ENCODE results near the gene FOSL1.
A peak's percentile ranks its signal among the peaks of the same experiment; 100 is the strongest.

The FOSL1 gene

DNA sequence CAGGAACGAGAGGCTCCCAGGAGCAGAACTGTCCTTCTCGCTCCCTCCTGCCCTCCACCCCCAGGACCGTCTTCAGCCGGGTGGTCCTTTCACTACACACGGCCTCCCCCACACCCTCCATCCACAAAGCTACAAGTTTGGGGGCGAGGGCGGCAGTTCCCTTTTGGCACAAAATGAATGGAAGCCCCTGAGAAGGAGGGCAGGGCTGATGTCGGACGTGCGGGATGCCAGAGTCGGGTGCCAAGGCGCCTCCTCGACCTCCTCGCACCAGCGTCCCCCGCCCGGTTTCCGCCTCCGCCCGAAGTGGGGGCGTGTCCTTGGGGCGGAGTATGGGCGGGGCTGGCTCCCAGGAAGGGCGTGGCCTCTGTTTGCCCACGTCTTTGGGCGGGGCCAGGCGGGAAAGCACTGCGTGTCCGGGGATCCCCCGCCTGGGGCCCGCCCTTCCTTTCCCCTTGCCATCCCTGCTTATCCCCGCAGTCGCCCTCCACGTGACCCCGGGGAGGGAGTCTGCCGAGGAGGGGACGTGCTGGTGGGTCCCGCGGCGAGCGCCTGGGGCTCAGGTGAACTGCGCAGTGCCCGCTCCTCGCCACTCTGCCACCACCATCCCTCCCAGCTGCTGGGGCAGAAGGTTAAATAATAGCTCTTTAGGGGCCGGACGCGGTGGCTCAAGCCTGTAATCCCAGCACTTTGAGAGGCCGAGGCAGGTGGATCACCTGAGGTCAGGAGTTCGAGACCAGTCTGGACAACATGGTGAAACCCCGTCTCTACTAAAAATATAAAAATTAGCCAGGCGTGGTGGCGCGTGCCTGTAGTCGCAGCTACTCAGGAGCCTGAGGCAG is 26.7 kb downstream of the FOSL1 start:
- DNase-seq: peak; percentile 96
- no peaks in the 10 kb centered on the region for H3K9me3 Mint-ChIP-seq
- peaks cover 51% of the 10 kb centered on the region for H3K4me1 Mint-ChIP-seq
- peak overlapping the region; percentile 85 for H3K4me3 Mint-ChIP-seq
- H3K27me3 Mint-ChIP-seq: peaks cover 34% of the 10 kb centered on the region
- CTCF ChIA-PET: interaction anchor here (1.6 to 2.1 kb wide), 4 partner anchors 11 to 115 kb away, joined by 3 to 16 read pairs (median 7); partner anchors contain the start of genes FIBP and MUS81
- peaks cover 3% of the 10 kb centered on the region for H3K36me3 Mint-ChIP-seq
- peak overlapping the region; percentile 75 for H3K27ac Mint-ChIP-seq

DNA sequence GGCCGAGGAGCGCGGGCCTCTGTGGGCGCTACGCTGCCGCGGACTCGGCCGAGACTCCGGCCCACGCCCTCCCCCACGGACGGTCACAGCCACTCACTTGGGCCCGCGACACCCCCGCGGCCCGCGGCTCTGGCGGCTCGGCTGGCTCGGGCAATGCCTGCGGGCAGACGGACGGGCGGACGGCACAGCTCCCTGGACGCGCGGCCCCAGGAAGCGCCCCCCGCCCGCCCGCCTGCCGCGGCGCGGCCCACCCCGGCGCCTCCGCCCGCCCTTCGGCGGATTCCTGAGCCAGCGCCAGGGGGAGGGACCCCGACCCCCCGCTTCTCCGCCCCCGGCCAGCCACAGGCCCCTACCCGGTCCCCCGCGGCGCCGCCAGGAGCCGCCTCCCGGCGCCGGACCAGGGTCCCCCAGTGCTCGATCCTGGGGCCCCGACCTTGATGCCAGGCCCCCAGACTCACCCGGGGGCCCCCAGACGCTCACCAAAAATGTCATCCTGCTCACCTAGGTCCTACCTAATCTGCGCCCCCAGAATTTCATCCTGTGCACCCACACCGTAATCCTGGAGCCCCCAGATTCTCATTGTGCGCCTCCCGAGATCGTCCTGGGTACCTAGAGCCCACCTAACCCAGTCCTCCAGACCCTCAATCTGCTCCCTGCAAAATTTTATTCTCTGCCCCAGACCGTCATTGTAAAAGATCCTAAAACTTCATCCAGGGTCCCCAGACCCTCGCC is 27.4 kb downstream of the FOSL1 start, which contains the start of gene EFEMP2:
Gene EFEMP2, minus strand, starts transcription at position 215 of the 732 bp plus-strand sequence. CDS start 446 bp downstream, outside the sequence.
- H3K27me3 Mint-ChIP-seq: peaks cover 34% of the 10 kb centered on the region
- H3K4me1 Mint-ChIP-seq: peaks cover 47% of the 10 kb centered on the region
- H3K4me3 Mint-ChIP-seq: peak within 1 kb of the TSS; percentile 85
- peaks cover 5% of the 10 kb centered on the region for H3K36me3 Mint-ChIP-seq
- peak within 1 kb of the TSS; percentile 75 for H3K27ac Mint-ChIP-seq
- DNase-seq: no peak
- H3K9me3 Mint-ChIP-seq: no peaks in the 10 kb centered on the region
- CTCF ChIA-PET: interaction anchor here (2.0 to 4.8 kb wide), 5 partner anchors 12 to 15 kb away, joined by 8 to 39 read pairs (median 16); partner anchors contain the start of genes FIBP and MUS81

DNA sequence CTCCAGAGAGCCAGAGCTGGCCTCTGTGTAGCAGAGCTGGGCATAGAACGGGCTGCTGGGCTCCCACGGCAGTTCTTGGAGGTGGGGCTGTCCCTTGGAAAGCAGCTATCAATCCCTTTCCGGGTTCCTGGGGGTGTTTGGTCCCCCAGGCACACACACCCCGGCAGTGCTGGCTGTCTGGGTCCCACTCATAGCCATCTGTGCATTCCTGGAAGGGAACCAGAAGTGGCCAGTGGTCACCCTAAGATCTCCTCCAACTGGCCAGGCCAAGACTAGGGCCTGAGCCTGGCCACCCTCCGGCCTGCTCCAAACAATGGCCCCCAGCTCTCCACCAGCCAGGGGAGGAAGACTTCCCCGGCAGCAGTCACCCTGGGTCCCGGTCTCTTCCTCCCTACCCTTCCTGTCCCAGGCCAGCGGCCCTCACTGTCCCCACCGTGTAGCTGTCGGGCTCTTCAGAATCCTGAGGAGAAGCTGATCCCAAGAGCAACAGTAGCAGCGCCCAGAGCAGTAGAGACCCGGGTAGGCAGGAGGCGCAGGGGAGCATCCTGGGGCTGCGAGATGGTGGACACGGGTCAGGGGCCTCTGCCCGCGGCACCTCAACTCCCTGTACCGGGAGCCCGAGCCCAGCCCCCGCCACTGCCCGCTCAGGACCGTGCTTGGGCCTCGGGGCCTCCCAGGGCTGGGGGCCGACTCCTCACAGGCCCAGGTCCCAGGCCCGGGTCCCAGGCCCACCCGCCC is 28.2 kb downstream of the FOSL1 start:
- peaks cover 34% of the 10 kb centered on the region for H3K27me3 Mint-ChIP-seq
- H3K4me3 Mint-ChIP-seq: peak overlapping the region; percentile 37
- peaks cover 11% of the 10 kb centered on the region for H3K36me3 Mint-ChIP-seq
- CTCF ChIA-PET: interaction anchor here (3.5 to 4.8 kb wide), 3 partner anchors 12 to 16 kb away, joined by 13 to 39 read pairs (median 34); partner anchors contain the start of genes FIBP and MUS81
- no peaks in the 10 kb centered on the region for H3K9me3 Mint-ChIP-seq
- no peak overlapping the region for H3K27ac Mint-ChIP-seq
- peaks cover 42% of the 10 kb centered on the region for H3K4me1 Mint-ChIP-seq
- no peak for DNase-seq

DNA sequence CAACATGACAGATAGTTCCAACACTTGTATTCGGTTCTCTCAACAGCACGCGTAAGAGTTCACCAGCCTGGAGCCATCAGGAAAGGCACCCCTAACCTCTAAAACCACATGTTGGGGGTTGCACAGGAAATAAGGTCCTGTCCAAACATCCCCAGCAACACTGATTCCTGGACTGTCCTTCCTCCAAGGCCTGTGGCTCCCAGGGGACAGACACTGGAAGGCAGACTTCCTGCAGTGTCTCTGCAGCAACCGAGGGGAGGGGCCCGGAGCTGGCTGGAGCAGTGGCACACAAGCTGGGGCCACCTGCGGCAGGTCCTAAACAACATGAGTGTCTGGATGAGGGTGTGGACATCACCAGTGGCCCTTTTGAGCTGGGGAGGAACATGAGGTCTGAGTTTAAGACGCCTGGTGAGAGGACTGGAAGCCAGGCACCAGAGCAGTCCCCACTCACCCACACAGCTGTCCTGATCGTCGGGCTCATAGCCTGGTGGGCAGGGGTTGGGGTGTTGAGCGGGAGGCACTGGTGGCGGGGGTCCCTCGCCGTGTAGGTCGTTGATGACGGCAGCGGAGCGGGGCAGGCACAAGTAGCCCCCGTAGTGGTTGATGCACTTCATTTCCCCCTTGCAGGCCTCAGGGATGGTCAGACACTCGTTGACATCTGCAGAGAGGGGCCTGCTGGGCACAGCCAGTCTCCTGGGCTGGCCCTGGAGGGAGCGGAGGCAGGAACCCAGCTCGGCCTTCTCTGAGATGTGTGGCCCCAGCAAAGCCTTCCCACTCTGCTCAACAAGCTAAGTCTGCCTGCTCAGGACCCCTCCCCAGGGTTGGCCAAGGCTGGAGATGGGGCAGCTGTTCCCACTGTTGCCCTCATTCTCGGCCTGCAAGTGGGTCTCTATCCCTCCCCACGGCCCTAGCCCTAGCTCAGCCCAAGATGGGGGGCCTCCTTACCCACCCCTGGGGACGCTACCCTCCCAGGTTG is 29.2 kb downstream of the FOSL1 start:
- CTCF ChIA-PET: interaction anchor here (3.5 to 4.8 kb wide), 3 partner anchors 11 to 17 kb away, joined by 13 to 39 read pairs (median 34); partner anchors contain the start of genes FIBP and MUS81
- Mint-ChIP-seq H3K4me3 (no peak overlapping the region), H3K27me3 (peaks cover 34% of the 10 kb centered on the region), H3K9me3 (no peaks in the 10 kb centered on the region), H3K4me1 (peaks cover 38% of the 10 kb centered on the region), H3K27ac (no peak overlapping the region), H3K36me3 (peaks cover 14% of the 10 kb centered on the region)
- DNase-seq: no peak

DNA sequence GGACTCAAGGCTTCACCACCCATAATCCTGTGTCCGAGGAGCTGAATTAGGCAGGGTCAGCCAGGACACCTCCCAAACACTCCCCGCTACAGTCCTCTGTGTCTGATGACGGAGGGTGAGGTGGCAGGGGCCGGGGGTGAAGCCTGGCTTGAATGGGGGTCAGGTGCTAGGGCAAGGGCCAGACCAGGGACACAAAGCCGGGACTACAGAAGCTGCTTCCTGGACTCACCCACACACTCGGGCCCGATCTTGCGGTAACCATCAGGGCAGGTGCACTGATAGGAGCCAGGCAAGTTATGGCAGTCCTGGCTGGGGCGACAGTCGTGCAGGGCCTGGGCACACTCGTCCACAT is 29.9 kb downstream of the FOSL1 start:
- CTCF ChIA-PET: interaction anchor here (3.5 to 4.8 kb wide), 3 partner anchors 10 to 17 kb away, joined by 13 to 39 read pairs (median 34); partner anchors contain the start of genes FIBP and MUS81
- H3K27ac Mint-ChIP-seq: no peak overlapping the region
- H3K4me1 Mint-ChIP-seq: peaks cover 38% of the 10 kb centered on the region

DNA sequence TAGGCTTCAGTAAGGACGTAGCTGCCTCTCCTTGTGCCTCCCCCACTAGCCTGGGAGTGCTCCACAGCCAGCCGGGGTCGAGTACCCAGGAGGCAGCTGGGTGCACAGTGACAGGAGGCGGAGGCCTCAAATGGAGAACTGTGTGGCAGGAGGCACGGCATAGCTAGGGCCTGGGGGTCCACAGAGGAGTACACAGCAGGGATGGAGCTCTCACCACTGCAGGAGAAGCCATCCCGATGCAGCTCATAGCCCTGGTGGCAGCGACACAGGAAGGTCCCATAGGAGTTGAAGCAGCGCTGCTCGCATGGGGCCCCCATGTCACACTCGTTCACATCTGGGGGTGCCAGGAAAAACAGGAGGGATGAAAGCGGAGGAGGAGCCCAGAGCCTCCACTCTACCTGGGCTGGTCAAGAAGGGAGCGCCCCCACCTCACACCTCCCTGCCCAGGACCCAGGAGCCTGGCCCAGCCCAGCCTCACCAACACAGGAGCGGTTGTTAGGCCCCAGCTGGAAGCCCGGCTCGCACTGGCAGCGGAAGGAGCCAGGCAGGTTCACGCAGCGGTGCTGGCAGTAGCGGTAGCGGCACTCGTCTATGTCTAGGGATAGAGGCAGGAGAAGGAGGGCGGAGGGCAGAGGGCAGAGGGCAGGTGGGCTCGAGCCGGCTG is 30.4 kb downstream of the FOSL1 start:
- Mint-ChIP-seq H3K4me3 (no peak overlapping the region), H3K27ac (no peak overlapping the region), H3K27me3 (peaks cover 34% of the 10 kb centered on the region), H3K36me3 (peaks cover 19% of the 10 kb centered on the region), H3K4me1 (peaks cover 40% of the 10 kb centered on the region), H3K9me3 (no peaks in the 10 kb centered on the region)
- CTCF ChIA-PET: interaction anchor here (3.5 to 4.8 kb wide), 3 partner anchors 9 to 18 kb away, joined by 13 to 39 read pairs (median 34); partner anchors contain the start of genes FIBP and MUS81
- DNase-seq: no peak

More for the DNA sequence above, 29.9 kb downstream of the FOSL1 start:
- H3K4me3 Mint-ChIP-seq: no peak overlapping the region
- no peak for DNase-seq
- no peaks in the 10 kb centered on the region for H3K9me3 Mint-ChIP-seq
- H3K36me3 Mint-ChIP-seq: peaks cover 15% of the 10 kb centered on the region
- peaks cover 34% of the 10 kb centered on the region for H3K27me3 Mint-ChIP-seq

DNA sequence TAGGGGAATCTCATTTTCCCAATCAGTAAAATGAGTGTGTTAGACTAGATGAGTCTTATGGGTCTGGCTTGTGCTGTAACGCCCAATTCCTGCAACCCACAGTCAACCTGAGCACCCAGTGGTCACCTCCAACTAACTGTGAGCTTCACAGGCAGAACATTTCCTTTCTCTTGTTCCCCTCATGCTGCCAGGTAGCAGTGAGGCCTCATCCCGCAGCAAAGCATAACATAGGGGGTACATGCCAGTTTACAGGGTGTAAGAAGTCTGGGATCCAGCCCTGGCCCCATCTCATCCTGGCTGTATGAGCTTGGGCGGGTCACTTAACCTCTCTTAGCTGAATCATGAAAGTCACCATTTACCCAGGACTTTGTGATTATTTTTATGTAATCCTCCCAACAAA is 31.3 kb downstream of the FOSL1 start:
- peaks cover 34% of the 10 kb centered on the region for H3K27me3 Mint-ChIP-seq
- H3K9me3 Mint-ChIP-seq: no peaks in the 10 kb centered on the region
- no peak overlapping the region for H3K27ac Mint-ChIP-seq
- CTCF ChIA-PET: interaction anchor here (3.5 to 4.8 kb wide), 3 partner anchors 8 to 19 kb away, joined by 13 to 39 read pairs (median 34); partner anchors contain the start of genes FIBP and MUS81
- H3K4me3 Mint-ChIP-seq: no peak overlapping the region
- H3K36me3 Mint-ChIP-seq: peaks cover 26% of the 10 kb centered on the region
- no peak for DNase-seq
- H3K4me1 Mint-ChIP-seq: peaks cover 37% of the 10 kb centered on the region

DNA sequence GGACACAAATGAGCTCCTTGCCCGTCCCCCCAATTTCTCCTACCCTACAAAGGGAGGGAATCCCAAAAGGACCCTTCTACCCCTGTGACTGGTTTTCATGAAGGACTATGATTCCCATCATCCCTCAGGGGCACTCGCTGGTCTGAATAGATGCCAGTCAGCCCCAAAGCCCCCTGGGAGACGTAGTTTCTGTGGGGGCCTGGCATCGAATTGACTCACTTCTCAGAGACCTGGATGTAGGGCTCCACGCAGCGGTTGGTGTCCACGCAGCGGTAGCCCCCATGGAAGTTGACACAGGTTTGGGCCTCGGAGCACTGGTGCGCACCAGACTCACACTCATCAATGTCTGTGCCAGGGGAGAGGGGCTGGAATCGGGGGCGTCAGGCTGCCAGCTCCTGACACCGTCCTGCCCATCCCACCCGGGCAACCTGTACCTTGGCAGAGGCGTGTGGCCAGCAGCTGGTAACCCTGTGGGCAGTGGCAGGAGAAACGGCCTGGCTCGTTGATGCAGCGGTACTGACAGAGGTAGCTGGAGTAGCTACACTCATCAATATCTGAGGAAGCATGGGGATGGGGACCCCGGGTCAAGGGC is 32.0 kb downstream of the FOSL1 start:
- Mint-ChIP-seq H3K27ac (no peak overlapping the region), H3K36me3 (peaks cover 31% of the 10 kb centered on the region), H3K9me3 (no peaks in the 10 kb centered on the region), H3K4me3 (no peak overlapping the region), H3K4me1 (peaks cover 34% of the 10 kb centered on the region), H3K27me3 (peaks cover 29% of the 10 kb centered on the region)
- DNase-seq: no peak
- CTCF ChIA-PET: interaction anchor here (4.5 to 4.8 kb wide), 2 partner anchors 8 to 17 kb away, joined by 34 to 39 read pairs; partner anchors contain the start of gene MUS81

DNA sequence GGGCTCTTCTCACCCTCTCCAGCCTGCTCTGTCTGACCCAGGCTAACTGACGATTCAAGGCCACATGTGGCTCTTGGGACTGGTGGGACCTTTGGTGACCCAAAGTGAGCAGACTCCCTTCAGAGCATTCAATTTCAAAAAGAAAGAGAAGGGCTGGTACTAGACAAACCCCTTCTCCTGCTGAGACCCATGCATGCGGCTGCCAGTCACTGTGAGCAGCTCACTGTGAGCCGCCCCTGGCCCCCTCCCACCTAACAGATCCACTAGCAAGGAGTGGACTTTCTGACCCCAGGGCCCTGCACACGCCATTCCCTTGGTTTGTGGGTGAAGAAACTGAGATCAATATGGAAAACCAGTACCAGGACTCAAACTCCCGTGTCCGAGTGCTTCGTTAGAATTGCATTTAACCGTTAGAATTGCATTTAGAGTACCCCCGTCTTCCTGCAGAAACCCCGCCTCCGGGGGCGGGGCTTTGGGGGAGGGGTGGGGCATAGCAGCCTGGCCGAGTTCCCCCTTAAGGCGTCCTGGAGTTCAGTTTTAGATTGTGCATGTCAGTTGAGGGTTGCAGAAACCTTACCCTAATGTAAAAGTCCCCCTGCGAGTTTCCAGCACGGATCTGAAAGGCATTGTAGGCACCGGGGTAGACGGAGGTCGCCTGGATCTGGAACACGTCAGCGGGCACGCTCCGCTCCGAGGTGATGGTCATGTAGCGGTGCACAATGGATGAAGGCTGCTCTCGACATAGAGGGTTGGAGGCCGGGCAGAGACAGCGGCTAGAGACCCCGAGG is 32.7 kb downstream of the FOSL1 start:
- no peak for DNase-seq
- H3K4me1 Mint-ChIP-seq: peaks cover 36% of the 10 kb centered on the region
- CTCF ChIA-PET: interaction anchor here (1.4 to 4.8 kb wide), 2 partner anchors 7 to 21 kb away, joined by 3 to 39 read pairs; partner anchors contain the start of genes FIBP and MUS81
- H3K4me3 Mint-ChIP-seq: no peak overlapping the region
- peaks cover 24% of the 10 kb centered on the region for H3K27me3 Mint-ChIP-seq
- H3K36me3 Mint-ChIP-seq: peaks cover 34% of the 10 kb centered on the region
- no peak overlapping the region for H3K27ac Mint-ChIP-seq
- H3K9me3 Mint-ChIP-seq: no peaks in the 10 kb centered on the region

DNA sequence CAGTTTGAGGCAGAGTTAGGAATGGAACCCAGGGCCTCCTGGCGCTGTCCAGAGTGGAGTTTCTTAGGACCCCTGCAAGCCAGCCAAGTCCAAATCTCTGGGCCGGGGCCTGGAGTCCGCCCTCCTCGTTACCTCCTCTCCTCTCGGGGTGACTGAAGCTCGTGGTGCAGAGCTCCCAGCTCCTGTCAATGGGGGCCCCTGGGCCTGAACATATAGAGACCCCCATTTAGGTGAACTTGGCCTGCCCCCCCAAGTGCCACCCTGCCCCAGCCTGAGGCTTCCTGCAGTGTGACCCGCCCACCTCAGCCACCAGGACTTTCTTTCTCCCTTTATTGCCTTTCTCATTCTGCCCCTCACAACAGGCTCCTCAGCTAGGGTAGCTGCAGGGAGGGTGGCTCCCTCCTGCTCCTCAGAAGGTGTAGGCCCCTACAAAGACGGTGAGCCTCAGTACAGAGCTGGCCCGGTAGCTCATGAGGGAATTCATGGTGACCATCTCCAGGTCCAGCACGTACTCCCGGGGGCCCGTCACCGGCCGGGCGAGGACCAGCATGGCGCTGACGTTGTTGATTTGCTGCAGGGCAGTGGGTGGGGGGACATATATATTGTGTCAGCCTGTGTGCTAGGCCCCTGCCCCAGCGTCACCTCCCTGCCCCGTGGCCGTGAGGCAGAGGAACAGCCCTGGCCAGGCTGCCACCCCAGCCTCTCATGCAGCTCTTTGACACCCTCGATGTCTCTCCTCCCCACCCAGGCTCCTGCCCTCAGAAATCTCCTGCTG is 33.5 kb downstream of the FOSL1 start:
- CTCF ChIA-PET: interaction anchor here (1.0 to 1.4 kb wide), 2 partner anchors 18 to 21 kb away, joined by 3 read pairs; partner anchors contain the start of gene FIBP
- no peaks in the 10 kb centered on the region for H3K9me3 Mint-ChIP-seq
- peaks cover 37% of the 10 kb centered on the region for H3K36me3 Mint-ChIP-seq
- H3K27ac Mint-ChIP-seq: no peak overlapping the region
- no peak overlapping the region for H3K4me3 Mint-ChIP-seq
- no peak for DNase-seq
- H3K27me3 Mint-ChIP-seq: peaks cover 20% of the 10 kb centered on the region
- H3K4me1 Mint-ChIP-seq: peaks cover 39% of the 10 kb centered on the region

All from activated naive CD4-positive, alpha-beta T cell treated with anti-CD3 and anti-CD28 coated beads, Interleukin-2, amount 10 ng/mL, durations not matched to agents 7 days and 5 days (primary cell).